ENCODE data around the gene TRAPPC3. TPM values are rescaled to one million over a fixed set of nuclear protein-coding genes. Genes with fewer than 3 reads are reported as not detected.

The TRAPPC3 gene
- total and polyA plus RNA-seq, 9 of the 15 experiments (the other 6 are each of a cell fraction or from before 2014, with no cell fraction given): 20.6 to 141 (median 112) TPM

- Histone ChIP-seq H4K20me1 (replicated peaks; ENCODE audit: control insufficient read depth, insufficient read depth, low read length) (no peaks in the 10 kb centered on the region; the same call in none of the 2 replicates), H3K9ac (ENCODE audit: insufficient read depth in 1 of 2, low read depth in 2 of 2, low read length in 2 of 2) (peak overlapping the region; percentile 12 to 84; a peak in 3 of 4 replicates), H2AFZ (ENCODE audit: low read depth, low read length) (peak overlapping the region; percentile 86), H3K4me3 (no peak overlapping the region), H3K27ac (ENCODE audit: extremely low read depth, low read depth, low read length) (no peak overlapping the region), H3K36me3 (ENCODE audit: control insufficient read depth, insufficient read depth, low read length) (no peaks in the 10 kb centered on the region), H3K79me2 (ENCODE audit: control insufficient read depth, insufficient read depth, low read length) (no peaks in the 10 kb centered on the region), H3K9me3 (replicated peaks; ENCODE audit: control insufficient read depth, insufficient read depth, low read depth, low read length) (no peaks in the 10 kb centered on the region), H3K4me2 (ENCODE audit: insufficient read depth, low read length) (0 out of 2 replicates have a peak overlapping the region, but pooled peaks have one; percentile 9), H3K9me1 (ENCODE audit: control insufficient read depth, insufficient read depth, low read length) (no peaks in the 10 kb centered on the region), H3K4me1 (replicated peaks in 1 of 2; ENCODE audit: control insufficient read depth in 2 of 2, insufficient read depth in 2 of 2, low read length in 2 of 2) (peaks cover 0 to 23% of the 10 kb centered on the region in 2 experiments; a peak in 3 of 5 replicates), H3K27me3 (ENCODE audit: control insufficient read depth in 2 of 2, insufficient read depth in 2 of 2, low read length in 2 of 2) (no peaks in the 10 kb centered on the region)
- no peak for DNase-seq (ENCODE audit: extremely low read depth in 1 of 4, low spot score in 3 of 4)
- ATAC-seq: peak; percentile 7; the same call in 2 of the 3 replicates
- no peak for FAIRE-seq
- ChIA-PET POLR2A (interaction anchor here (0.6 to 1.3 kb wide), 4 partner anchors 14 to 306 kb away, joined by 3 read pairs; no protein-coding TSS in a partner anchor), CTCF (ENCODE audit: low intra/inter-chr PET ratio) (no interaction called here)
- in situ Hi-C loops (cut with MboI) (no loop called here), intact Hi-C loops (cut with micrococcal nuclease) (no loop called here)
- 39% methylated on average over 5 of the region's 5 CpGs for WGBS (ENCODE audit: insufficient coverage, low coverage, missing lambda C conversion rate)
- BruUV-seq (replicated peaks): no TSS peak
- TF ChIP-seq ZNF174 (CRISPR knock-in tag; IDR thresholded peaks at IDR 0.05): no peak
- peak; percentile 96 for TF ChIP-seq ZFP36 (IDR thresholded peaks at IDR 0.05; ENCODE audit: low read depth, low read length, partially characterized antibody)
- no peak for TF ChIP-seq STAT5A (IDR thresholded peaks at IDR 0.05; ENCODE audit: borderline replicate concordance, low read length)
- no peak for TF ChIP-seq RREB1 (CRISPR knock-in tag; IDR thresholded peaks at IDR 0.05)
- no peak for TF ChIP-seq ETV6 (IDR thresholded peaks at IDR 0.05; ENCODE audit: borderline replicate concordance in 1 of 2, low read depth in 2 of 2, low read length in 1 of 2)
- TF ChIP-seq ETV6 (CRISPR knock-in tag; IDR thresholded peaks at IDR 0.05; ENCODE audit: borderline replicate concordance): no peak
- no peak for TF ChIP-seq ASH1L (IDR thresholded peaks at IDR 0.05; ENCODE audit: borderline replicate concordance, low read depth, partially characterized antibody)
- no peak for TF ChIP-seq USF2 (CRISPR knock-in tag; IDR thresholded peaks at IDR 0.05)
- TF ChIP-seq NR4A1 (CRISPR knock-in tag; IDR thresholded peaks at IDR 0.05): no peak
- TF ChIP-seq NR4A1 (tag; IDR thresholded peaks at IDR 0.05): no peak
- TF ChIP-seq ZBTB5 (IDR thresholded peaks at IDR 0.05): no peak
- no peak for TF ChIP-seq ZNF780A (CRISPR knock-in tag; IDR thresholded peaks at IDR 0.05)
- peak; percentile 47; the same call in 1 of the 2 replicates for TF ChIP-seq SMARCA5 (IDR thresholded peaks at IDR 0.05)
- TF ChIP-seq TCF7L2 (IDR thresholded peaks at IDR 0.05; ENCODE audit: low read depth, low read length): no peak
- TF ChIP-seq ZNF436 (CRISPR knock-in tag; IDR thresholded peaks at IDR 0.05): 0 out of 2 replicates have a peak, but pooled peaks have one; percentile 34
- no peak for TF ChIP-seq NFATC3 (IDR thresholded peaks at IDR 0.05)
Observed at GRCh38 chr1:36114371-36114770, 34.9 kb downstream of the TRAPPC3 start.

Measured in K562 (cell line).